Sigmoid colon (tissue), 7 donors: ENCODE results near the gene ITGA11. TPM values are rescaled to one million over a fixed set of nuclear protein-coding genes. Genes with fewer than 3 reads are reported as not detected.

Experiments used
- DNase-seq: peaks from one replicate; pipeline ENCODE4 v3.0.0-alpha.2; 2019
- H3K27ac ChIP-seq, 4 donors: fragments of 200-600 bp; sonication (generic); one replicate each; pipeline ENCODE4 v1.5.1; 2016 to 2019; ENCODE audit warnings: mild to moderate bottlenecking in 1 of 4
- H3K27me3 ChIP-seq, 3 donors: fragments of 200-600 bp; sonication (generic); one replicate each; pipeline ENCODE4 v1.5.1; 2019; ENCODE audit warnings: mild to moderate bottlenecking in 1 of 3
- H3K36me3 ChIP-seq, 4 donors: fragments of 200-600 bp; sonication (generic); one replicate each; pipeline ENCODE4 v1.5.1; 2016 to 2019
- H3K4me1 ChIP-seq, 4 donors: fragments of 200-600 bp; sonication (generic); one replicate each; pipeline ENCODE4 v1.5.1; 2017 to 2019
- H3K4me3 ChIP-seq, 4 donors: fragments of 200-600 bp; sonication (generic); one replicate each; pipeline ENCODE4 v1.5.1; 2017 to 2019; ENCODE audit warnings: mild to moderate bottlenecking in 2 of 4, moderate library complexity in 1 of 4
- H3K9me3 ChIP-seq, 4 donors: fragments of 200-600 bp in 3 of 4; sonication (generic) in 3 of 4; one replicate each; pipeline versions ENCODE4 v1.5.1 to v1.6.1; 2013 to 2019
- CTCF ChIP-seq, 4 experiments: fragments of 450-650 bp in 3 of 4; fragments of 200-600 bp in 1 of 4; IDR thresholded peaks; one replicate each; pipeline ENCODE4 v1.5.1; 2016 to 2019; ENCODE audit warnings: antibody characterized with exemption in 4 of 4, mild to moderate bottlenecking in 3 of 4, moderate library complexity in 2 of 4
- EP300 ChIP-seq, 4 donors: sonication (generic); formaldehyde crosslinking; IDR thresholded peaks; one replicate each; pipeline ENCODE4 v1.6.1; 2017; ENCODE audit warnings: antibody characterized with exemption in 4 of 4
- POLR2A ChIP-seq, 2 donors: fragments of 450-650 bp; IDR thresholded peaks; one replicate each; pipeline ENCODE4 v1.6.1; 2016; ENCODE audit warnings: antibody characterized with exemption in 2 of 2, mild to moderate bottlenecking in 2 of 2, moderate library complexity in 2 of 2
- POLR2AphosphoS5 ChIP-seq, 4 donors: sonication (generic); formaldehyde crosslinking; IDR thresholded peaks; one replicate each; pipeline ENCODE4 v1.6.1; 2017; ENCODE audit warnings: antibody characterized with exemption in 4 of 4
- WGBS, 2 donors: extraction: QIAGEN DNeasy Blood & Tissue Kit; methylation state at CpG; one replicate each; pipeline ENCODE4 v1.1.7; 2013; 5-methylcytosine and 5-hydroxymethylcytosine counted together
- intact Hi-C: fragments of 100-400 bp; cut with DNase I; formaldehyde crosslinking; loops from one replicate; pipeline ENCODE4 v1.15.1; 2023
- polyA plus RNA-seq, 3 donors: library from polyadenylated mRNA; stranded (reverse); fragments of 200-250 nt; gene quantifications; one replicate each; pipeline ENCODE4 v1.2.3, GENCODE V29; 2013
- total RNA-seq, 4 donors: library from RNA; depleted of rRNA; stranded (reverse); fragments of >200 nt; gene quantifications; one replicate each; pipeline ENCODE4 v1.1.0, GENCODE V29; 2016
- donor health status: healthy with polysubstance abuse.
- donor health status: Bipolar disorder and iron deficiency.
- donor health status: healthy.

ITGA11 gene
- total and polyA plus RNA-seq, 7 donors = 0.71 to 6.1 (median 1.2) TPM

GRCh38 chr15:68278345-68278594 is 153.7 kb downstream of the ITGA11 start:
- intact Hi-C loops = loop anchor here (5.0 kb wide), 1 partner anchor 441 kb away; no protein-coding TSS in a partner anchor
- Histone ChIP-seq H3K27ac (peak overlapping the region; percentile 98 to 99 (median 98)), H3K27me3 (no peaks in the 10 kb centered on the region), H3K36me3 (no peaks in the 10 kb centered on the region), H3K4me3 (peak overlapping the region; percentile 68 to 92 (median 80)), H3K4me1 (peaks cover 0 to 69% (median 47%) of the 10 kb centered on the region in 4 donors), H3K9me3 (no peaks in the 10 kb centered on the region)
- TF ChIP-seq POLR2AphosphoS5 (IDR thresholded peaks at IDR 0.05) = no peak
- TF ChIP-seq CTCF (IDR thresholded peaks at IDR 0.05) = peak in 1 of 4 experiments; percentile 39
- no peak for TF ChIP-seq POLR2A (IDR thresholded peaks at IDR 0.05)
- WGBS, 2 donors = 0% methylated on average over 22 of the region's 22 CpGs
- DNase-seq = no peak

- H3K4me3 ChIP-seq = peak within 1 kb of the TSS; percentile 68 to 92 (median 80)
- TF ChIP-seq EP300 (IDR thresholded peaks at IDR 0.05) (peak in 2 of 4 donors; percentile 26 to 36), POLR2A (IDR thresholded peaks at IDR 0.05) (peak; percentile 54 to 56), CTCF (IDR thresholded peaks at IDR 0.05) (no peak), POLR2AphosphoS5 (IDR thresholded peaks at IDR 0.05) (peak; percentile 78 to 93 (median 86))
- no peaks in the 10 kb centered on the region for H3K9me3 ChIP-seq
- H3K36me3 ChIP-seq = no peaks in the 10 kb centered on the region
- DNase-seq = peak; percentile 97
- H3K27me3 ChIP-seq = no peaks in the 10 kb centered on the region
- peak within 1 kb of the TSS; percentile 98 to 99 (median 98) for H3K27ac ChIP-seq
- 0% methylated on average over 85 of the region's 85 CpGs for WGBS, 2 donors
- intact Hi-C loops = loop anchor here (2.0 to 5.0 kb wide), 2 partner anchors 21 to 440 kb away; no protein-coding TSS in a partner anchor
- H3K4me1 ChIP-seq = peaks cover 0 to 69% (median 47%) of the 10 kb centered on the region in 4 donors
These were observed 154.2 kb downstream of the ITGA11 start, which contains the start of gene FEM1B for GRCh38 chr15:68277603-68278344. Gene FEM1B (plus strand): TSS chr15:68277745. CDS start chr15:68278418, 673 bp downstream.

GRCh38 chr15:68277131-68277602 is 154.8 kb downstream of the ITGA11 start:
- TF ChIP-seq EP300 (IDR thresholded peaks at IDR 0.05) (no peak), POLR2A (IDR thresholded peaks at IDR 0.05) (peak in 1 of 2 donors; percentile 26)
- H3K4me1 ChIP-seq = peaks cover 0 to 69% (median 48%) of the 10 kb centered on the region in 4 donors
- H3K27me3 ChIP-seq = no peaks in the 10 kb centered on the region
- no peaks in the 10 kb centered on the region for H3K36me3 ChIP-seq
- H3K4me3 ChIP-seq = peak overlapping the region; percentile 68 to 92 (median 80)
- DNase-seq = peak; percentile 78
- no peaks in the 10 kb centered on the region for H3K9me3 ChIP-seq
- intact Hi-C loops = loop anchor here (2.0 to 5.0 kb wide), 2 partner anchors 20 to 440 kb away; no protein-coding TSS in a partner anchor
- peak overlapping the region; percentile 98 to 99 (median 98) for H3K27ac ChIP-seq
- WGBS, 2 donors = 1% methylated on average over 25 of the region's 25 CpGs

GRCh38 chr15:68276668-68277067 is 155.3 kb downstream of the ITGA11 start:
- Histone ChIP-seq H3K9me3 (no peaks in the 10 kb centered on the region), H3K27ac (peak overlapping the region; percentile 98 to 99 (median 98)), H3K27me3 (no peaks in the 10 kb centered on the region), H3K36me3 (no peaks in the 10 kb centered on the region), H3K4me3 (peak overlapping the region; percentile 68 to 92 (median 80)), H3K4me1 (peaks cover 0 to 69% (median 48%) of the 10 kb centered on the region in 4 donors)
- WGBS, 2 donors = 56 to 71% methylated on average over 3 of the region's 3 CpGs
- TF ChIP-seq CTCF (IDR thresholded peaks at IDR 0.05) = no peak
- no peak for TF ChIP-seq EP300 (IDR thresholded peaks at IDR 0.05)
- TF ChIP-seq POLR2A (IDR thresholded peaks at IDR 0.05) = no peak
- no peak for TF ChIP-seq POLR2AphosphoS5 (IDR thresholded peaks at IDR 0.05)
- DNase-seq = no peak
- intact Hi-C loops = loop anchor here (2.0 to 5.0 kb wide), 2 partner anchors 20 to 439 kb away; no protein-coding TSS in a partner anchor

- no peak overlapping the region for H3K4me3 ChIP-seq
- TF ChIP-seq POLR2A (IDR thresholded peaks at IDR 0.05) = no peak
- peak overlapping the region; percentile 98 to 99 (median 98) for H3K27ac ChIP-seq
- no peaks in the 10 kb centered on the region for H3K9me3 ChIP-seq
- no peaks in the 10 kb centered on the region for H3K27me3 ChIP-seq
- H3K4me1 ChIP-seq = peaks cover 0 to 63% (median 41%) of the 10 kb centered on the region in 4 donors
- 66 to 78% methylated on average over 3 of the region's 3 CpGs for WGBS, 2 donors
- no peaks in the 10 kb centered on the region for H3K36me3 ChIP-seq
- no peak for DNase-seq
- intact Hi-C loops = loop anchor here (5.0 kb wide), 1 partner anchor 438 kb away; no protein-coding TSS in a partner anchor
These were observed 156.7 kb downstream of the ITGA11 start for GRCh38 chr15:68275165-68275746.
